Activated CD4-positive, CD25-positive, alpha-beta regulatory T cell (primary cell): ENCODE measurements around the gene PCDHAC1.

Source experiments
- DNase-seq, 4 experiments: peaks; one replicate each; lab custom pipeline; 2025; lab: John Stamatoyannopoulos, UW

Gene PCDHAC1

GRCh38 chr5:140967226-140967893, 41.3 kb downstream of the PCDHAC1 start:
- DNase-seq, result no peak

- no peak for DNase-seq
These were observed 43.8 kb downstream of the PCDHAC1 start for GRCh38 chr5:140969880-140970279.

GRCh38 chr5:140973550-140973949, 47.5 kb downstream of the PCDHAC1 start:
- no peak for DNase-seq

DNA sequence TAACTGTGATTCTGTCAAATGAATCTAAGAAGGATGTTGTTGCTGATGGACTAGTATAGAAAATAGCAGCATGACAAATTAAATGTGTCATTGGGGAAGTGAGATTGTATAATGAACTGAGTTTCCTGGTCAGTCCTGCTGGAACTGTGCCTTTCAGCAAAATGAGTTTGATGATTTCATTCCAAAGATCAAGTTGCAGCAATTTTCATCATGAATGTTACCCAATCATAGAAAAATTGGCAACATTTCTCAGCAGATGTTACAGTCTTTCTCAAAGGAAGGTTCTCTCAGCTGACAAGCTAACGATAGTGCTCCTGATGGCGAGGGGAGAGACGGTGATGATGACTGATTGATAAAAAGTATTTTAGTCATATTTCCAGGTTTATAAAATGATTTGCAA, 50.9 kb downstream of the PCDHAC1 start:
- DNase-seq, result no peak

GRCh38 chr5:140978260-140978659, 52.2 kb downstream of the PCDHAC1 start:
- no peak for DNase-seq

- DNase-seq, result no peak
These were observed 52.9 kb downstream of the PCDHAC1 start for GRCh38 chr5:140978983-140979382.
